RWPE2 (cell line): ENCODE data around the gene KAT6B.

Experiments used
- ATAC-seq: fragments of 200-7000 bp; cut with Tn5 transposase; 3 replicates; pipeline ENCODE4 v1.9.1; 2021; ENCODE audit warnings: low read depth
- DNase-seq: peaks from one replicate; pipeline ENCODE4 v3.0.0-alpha.2; 2020; ENCODE audit warnings: low spot score
- H3K27ac ChIP-seq: fragments of 450-650 bp; 2 replicates; pipeline ENCODE4 v1.5.1; 2017; ENCODE audit warnings: mild to moderate bottlenecking; ENCODE audit not compliant: poor library complexity, severe bottlenecking
- H3K27me3 ChIP-seq: fragments of 250-450 bp; sonication (Bioruptor Pico); 2 replicates; pipeline ENCODE4 v1.5.1; 2021; ENCODE audit warnings: mild to moderate bottlenecking, moderate library complexity; ENCODE audit not compliant: insufficient read depth, poor library complexity, severe bottlenecking
- H3K36me3 ChIP-seq: fragments of 250-450 bp; sonication (Bioruptor Pico); 2 replicates; pipeline ENCODE4 v1.5.1; 2020; ENCODE audit warnings: low read depth, mild to moderate bottlenecking, moderate library complexity
- H3K4me1 ChIP-seq: fragments of 250-450 bp; sonication (Bioruptor Pico); 2 replicates; pipeline ENCODE4 v1.5.1; 2021; ENCODE audit warnings: mild to moderate bottlenecking, moderate library complexity; ENCODE audit not compliant: insufficient read depth, poor library complexity, severe bottlenecking
- H3K4me3 ChIP-seq: fragments of 250-450 bp; sonication (Bioruptor Pico); 2 replicates; pipeline ENCODE4 v1.5.1; 2021; ENCODE audit warnings: mild to moderate bottlenecking, moderate library complexity; ENCODE audit not compliant: severe bottlenecking
- H3K9me3 ChIP-seq: fragments of 250-450 bp; sonication (Bioruptor Pico); 2 replicates; pipeline ENCODE4 v1.5.1; 2021; ENCODE audit warnings: mild to moderate bottlenecking, moderate library complexity; ENCODE audit not compliant: severe bottlenecking
- CTCF ChIP-seq: fragments of 450-650 bp; IDR thresholded peaks from one replicate; pipeline ENCODE4 v1.5.1; 2017; ENCODE audit warnings: mild to moderate bottlenecking, moderate library complexity; ENCODE audit not compliant: poor library complexity, severe bottlenecking

Gene KAT6B

GRCh38 chr10:74883428-74883827 is 57.0 kb downstream of the KAT6B start:
- Histone ChIP-seq H3K36me3 (no peaks in the 10 kb centered on the region), H3K27me3 (no peaks in the 10 kb centered on the region), H3K27ac (no peak overlapping the region), H3K9me3 (no peaks in the 10 kb centered on the region), H3K4me1 (peaks cover 7% of the 10 kb centered on the region), H3K4me3 (no peak overlapping the region)
- no peak for TF ChIP-seq CTCF
- ATAC-seq = no peak
- DNase-seq = no peak

GRCh38 chr10:74887614-74888284 is 61.3 kb downstream of the KAT6B start:
- Histone ChIP-seq H3K27me3 (no peaks in the 10 kb centered on the region), H3K27ac (no peak overlapping the region), H3K36me3 (no peaks in the 10 kb centered on the region), H3K4me3 (no peak overlapping the region), H3K4me1 (no peaks in the 10 kb centered on the region), H3K9me3 (no peaks in the 10 kb centered on the region)
- no peak for ATAC-seq
- DNase-seq = no peak
- TF ChIP-seq CTCF = no peak

- Histone ChIP-seq H3K27me3 (no peaks in the 10 kb centered on the region), H3K36me3 (no peaks in the 10 kb centered on the region), H3K9me3 (no peaks in the 10 kb centered on the region), H3K4me3 (no peak overlapping the region), H3K27ac (no peak overlapping the region), H3K4me1 (no peaks in the 10 kb centered on the region)
- DNase-seq (no peak), ATAC-seq (peak; percentile 53)
- no peak for TF ChIP-seq CTCF
These were observed 62.7 kb downstream of the KAT6B start for GRCh38 chr10:74888962-74889661.

- Histone ChIP-seq H3K27ac (no peak overlapping the region), H3K4me3 (no peak overlapping the region), H3K27me3 (no peaks in the 10 kb centered on the region), H3K36me3 (no peaks in the 10 kb centered on the region), H3K4me1 (no peaks in the 10 kb centered on the region), H3K9me3 (no peaks in the 10 kb centered on the region)
- ATAC-seq (no peak), DNase-seq (no peak)
- peak; percentile 10 for TF ChIP-seq CTCF
These were observed 63.2 kb downstream of the KAT6B start for GRCh38 chr10:74889662-74889998.

- ATAC-seq (no peak), DNase-seq (no peak)
- H3K27ac ChIP-seq = no peak overlapping the region
- no peak for TF ChIP-seq CTCF
- no peaks in the 10 kb centered on the region for H3K9me3 ChIP-seq
- H3K4me1 ChIP-seq = no peaks in the 10 kb centered on the region
- no peaks in the 10 kb centered on the region for H3K36me3 ChIP-seq
- no peak overlapping the region for H3K4me3 ChIP-seq
- no peaks in the 10 kb centered on the region for H3K27me3 ChIP-seq
These were observed 64.1 kb downstream of the KAT6B start for GRCh38 chr10:74890460-74890859.
